Peyer's patch (tissue), 4 donors: ENCODE data around the gene ROBO1. TPM values are rescaled to one million over a fixed set of nuclear protein-coding genes. Genes with fewer than 3 reads are reported as not detected.
"Not testable (repeated sequence)": the region's sequence is repeated elsewhere in the genome, so short reads cannot be mapped to it uniquely, and the experiment has no call there.

Source experiments
- DNase-seq, 3 donors: peaks; one replicate each; pipeline ENCODE4 v3.0.0-alpha.2; 2017 to 2019
- H3K27ac ChIP-seq, 4 donors: fragments of 200-600 bp; sonication (generic); one replicate each; pipeline ENCODE4 v1.5.1; 2016 to 2019
- H3K27me3 ChIP-seq, 2 donors: fragments of 200-600 bp; sonication (generic); one replicate each; pipeline ENCODE4 v1.5.1; 2019
- H3K36me3 ChIP-seq, 3 donors: fragments of 200-600 bp; sonication (generic); one replicate each; pipeline ENCODE4 v1.5.1; 2016 to 2019
- H3K4me1 ChIP-seq, 4 donors: fragments of 200-600 bp; sonication (generic); one replicate each; pipeline ENCODE4 v1.5.1; 2016 to 2019
- H3K4me3 ChIP-seq, 4 donors: fragments of 200-600 bp; sonication (generic); 1 replicate in 3 of 4; 2 replicates in 1 of 4; pipeline ENCODE4 v1.5.1; 2016 to 2019; ENCODE audit warnings: mild to moderate bottlenecking in 1 of 4
- H3K9me3 ChIP-seq, 4 donors: fragments of 200-600 bp; sonication (generic); one replicate each; pipeline ENCODE4 v1.5.1; 2016 to 2019; ENCODE audit warnings: mild to moderate bottlenecking in 1 of 4
- POLR2A ChIP-seq, 2 donors: fragments of 450-650 bp; IDR thresholded peaks; one replicate each; pipeline ENCODE4 v1.5.1; 2017; ENCODE audit warnings: antibody characterized with exemption in 2 of 2, mild to moderate bottlenecking in 2 of 2, moderate library complexity in 2 of 2
- total RNA-seq, 4 donors: library from RNA; depleted of rRNA; stranded (reverse); fragments of >200 nt; gene quantifications; one replicate each; pipeline ENCODE4 v1.1.0, GENCODE V29; 2016
- TF ChIP-seq, protein P1 (sequence below), 6 experiments: fragments of 450-650 bp in 4 of 6; fragments of 200-600 bp in 2 of 6; sonication (generic) in 1 of 6; IDR thresholded peaks; one replicate each; pipeline ENCODE4 v1.5.1; 2017 to 2019; ENCODE audit warnings: antibody characterized with exemption in 6 of 6, mild to moderate bottlenecking in 3 of 6, moderate library complexity in 1 of 6

The ROBO1 gene
- total RNA-seq, 4 donors from 2014 or later: 9.5 to 41.3 (median 24.2) TPM

DNA sequence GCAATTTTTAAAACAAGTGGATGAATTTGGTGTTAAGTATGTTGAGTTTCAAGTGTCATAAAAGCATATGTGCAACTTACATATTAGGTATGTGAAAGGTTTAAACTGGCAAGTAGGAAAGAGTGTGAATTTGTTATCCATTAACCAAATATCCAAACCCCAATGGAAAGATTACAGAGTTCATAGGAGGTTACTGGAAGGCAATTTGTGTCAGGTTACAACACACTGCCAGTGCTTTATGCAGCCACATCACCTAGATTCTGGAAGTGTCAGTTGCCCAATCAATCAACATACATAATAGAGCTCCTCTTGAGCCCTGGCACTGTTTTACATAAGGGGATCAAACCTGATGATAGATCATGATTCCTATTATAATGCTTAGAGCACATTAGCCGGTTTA lies 261.0 kb downstream of the ROBO1 start:
- no peak overlapping the region for H3K4me3 ChIP-seq
- H3K4me1 ChIP-seq: no peaks in the 10 kb centered on the region
- H3K36me3 ChIP-seq: no peaks in the 10 kb centered on the region
- no peak overlapping the region for H3K27ac ChIP-seq
- TF ChIP-seq, protein P1, sequence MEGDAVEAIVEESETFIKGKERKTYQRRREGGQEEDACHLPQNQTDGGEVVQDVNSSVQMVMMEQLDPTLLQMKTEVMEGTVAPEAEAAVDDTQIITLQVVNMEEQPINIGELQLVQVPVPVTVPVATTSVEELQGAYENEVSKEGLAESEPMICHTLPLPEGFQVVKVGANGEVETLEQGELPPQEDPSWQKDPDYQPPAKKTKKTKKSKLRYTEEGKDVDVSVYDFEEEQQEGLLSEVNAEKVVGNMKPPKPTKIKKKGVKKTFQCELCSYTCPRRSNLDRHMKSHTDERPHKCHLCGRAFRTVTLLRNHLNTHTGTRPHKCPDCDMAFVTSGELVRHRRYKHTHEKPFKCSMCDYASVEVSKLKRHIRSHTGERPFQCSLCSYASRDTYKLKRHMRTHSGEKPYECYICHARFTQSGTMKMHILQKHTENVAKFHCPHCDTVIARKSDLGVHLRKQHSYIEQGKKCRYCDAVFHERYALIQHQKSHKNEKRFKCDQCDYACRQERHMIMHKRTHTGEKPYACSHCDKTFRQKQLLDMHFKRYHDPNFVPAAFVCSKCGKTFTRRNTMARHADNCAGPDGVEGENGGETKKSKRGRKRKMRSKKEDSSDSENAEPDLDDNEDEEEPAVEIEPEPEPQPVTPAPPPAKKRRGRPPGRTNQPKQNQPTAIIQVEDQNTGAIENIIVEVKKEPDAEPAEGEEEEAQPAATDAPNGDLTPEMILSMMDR (IDR thresholded peaks at IDR 0.05): no peak
- TF ChIP-seq POLR2A (IDR thresholded peaks at IDR 0.05): no peak
- no peaks in the 10 kb centered on the region for H3K27me3 ChIP-seq
- H3K9me3 ChIP-seq: no peaks in the 10 kb centered on the region
- DNase-seq: no peak

DNA sequence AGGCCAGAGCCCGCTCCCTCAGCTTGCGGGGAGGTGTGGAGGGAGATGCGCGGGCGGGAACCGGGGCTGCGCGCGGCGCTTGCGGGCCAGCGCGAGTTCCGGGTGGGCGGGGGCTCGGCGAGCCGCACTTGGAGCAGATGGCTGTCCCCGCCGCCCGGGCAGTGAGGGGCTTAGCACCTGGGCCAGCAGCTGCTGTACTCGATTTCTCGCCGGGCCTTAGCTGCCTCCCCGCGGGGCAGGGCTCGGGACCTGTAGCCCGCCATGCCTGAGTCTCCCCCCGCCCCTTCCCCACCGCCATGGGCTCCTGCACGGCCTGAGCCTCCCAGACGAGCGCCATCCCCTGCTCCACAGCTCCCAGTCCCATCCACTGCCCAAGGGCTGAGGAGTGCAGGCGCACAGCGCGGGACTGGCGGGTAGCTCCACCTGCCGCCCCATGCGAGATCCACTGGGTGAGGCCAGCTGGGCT lies 265.5 kb downstream of the ROBO1 start:
- H3K4me1 ChIP-seq, H3K27me3 ChIP-seq, H3K27ac ChIP-seq, H3K4me3 ChIP-seq, H3K36me3 ChIP-seq, H3K9me3 ChIP-seq, DNase-seq: not testable (repeated sequence)

DNA sequence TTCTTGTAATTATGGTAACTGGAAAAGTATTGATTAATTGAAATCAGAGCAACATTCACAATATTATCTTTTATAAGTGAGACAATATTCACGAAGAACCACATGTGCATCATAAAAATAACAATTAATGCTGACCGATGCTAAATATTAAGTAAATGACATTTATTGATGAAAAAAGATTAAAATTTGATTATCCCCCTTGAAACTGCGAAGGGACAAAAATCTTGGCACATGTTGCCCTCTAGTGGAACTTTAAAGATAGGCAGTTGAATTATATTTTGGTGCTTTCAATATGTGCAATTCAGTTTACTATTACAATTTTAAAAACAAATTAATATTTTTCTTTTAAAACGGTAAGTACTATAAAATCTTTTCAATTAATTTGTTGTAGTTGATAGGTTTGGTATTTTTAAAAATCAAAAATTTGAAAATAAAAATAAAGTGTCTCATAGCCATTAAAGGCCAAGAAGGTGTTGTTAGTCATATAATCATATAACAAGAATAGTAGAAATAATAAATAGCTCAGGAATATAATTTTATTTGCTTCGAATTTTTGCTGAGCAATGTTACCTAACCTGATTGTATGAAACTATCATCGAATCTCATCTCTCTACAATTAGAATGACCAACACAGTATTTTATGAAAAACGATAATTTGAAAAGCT lies 270.2 kb downstream of the ROBO1 start:
- Histone ChIP-seq H3K36me3 (no peaks in the 10 kb centered on the region), H3K9me3 (no peaks in the 10 kb centered on the region), H3K4me1 (no peaks in the 10 kb centered on the region), H3K27me3 (no peaks in the 10 kb centered on the region), H3K27ac (no peak overlapping the region), H3K4me3 (no peak overlapping the region)
- TF ChIP-seq, protein P1 (IDR thresholded peaks at IDR 0.05): peak in 4 of 6 experiments; percentile 31 to 44 (median 37)
- no peak for TF ChIP-seq POLR2A (IDR thresholded peaks at IDR 0.05)
- DNase-seq: no peak

DNA sequence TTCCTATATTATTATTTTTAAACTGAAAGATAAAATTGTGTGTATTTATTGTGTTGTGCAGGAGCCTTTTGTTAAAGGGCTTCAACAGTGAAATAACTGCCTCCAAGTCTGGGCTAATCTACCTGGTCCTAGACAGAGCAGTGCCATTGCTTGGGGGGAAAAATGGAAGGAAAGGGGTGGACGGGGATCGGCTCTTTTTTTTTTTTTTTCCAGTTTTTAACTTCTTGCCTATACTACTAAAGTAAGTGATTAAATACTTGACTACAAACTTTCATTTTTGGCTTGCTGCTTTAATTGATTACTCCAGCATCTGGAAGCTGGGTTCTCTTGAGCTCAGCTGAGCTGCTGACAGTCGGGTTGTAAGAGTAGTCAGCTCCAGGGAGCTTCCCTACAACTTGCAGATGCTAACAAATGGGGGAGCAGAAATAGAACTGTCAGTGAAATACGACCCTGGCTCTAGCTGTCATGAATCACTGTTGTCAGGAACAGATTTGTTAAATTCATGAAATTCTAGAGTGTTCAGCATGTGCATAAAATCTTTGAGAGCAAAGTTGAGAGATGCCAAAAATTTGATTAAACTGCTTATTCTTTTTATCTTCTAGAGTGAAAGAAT lies 276.7 kb downstream of the ROBO1 start:
- DNase-seq: no peak
- H3K27ac ChIP-seq: no peak overlapping the region
- no peak for TF ChIP-seq POLR2A (IDR thresholded peaks at IDR 0.05)
- TF ChIP-seq, protein P1 (IDR thresholded peaks at IDR 0.05): no peak

DNA sequence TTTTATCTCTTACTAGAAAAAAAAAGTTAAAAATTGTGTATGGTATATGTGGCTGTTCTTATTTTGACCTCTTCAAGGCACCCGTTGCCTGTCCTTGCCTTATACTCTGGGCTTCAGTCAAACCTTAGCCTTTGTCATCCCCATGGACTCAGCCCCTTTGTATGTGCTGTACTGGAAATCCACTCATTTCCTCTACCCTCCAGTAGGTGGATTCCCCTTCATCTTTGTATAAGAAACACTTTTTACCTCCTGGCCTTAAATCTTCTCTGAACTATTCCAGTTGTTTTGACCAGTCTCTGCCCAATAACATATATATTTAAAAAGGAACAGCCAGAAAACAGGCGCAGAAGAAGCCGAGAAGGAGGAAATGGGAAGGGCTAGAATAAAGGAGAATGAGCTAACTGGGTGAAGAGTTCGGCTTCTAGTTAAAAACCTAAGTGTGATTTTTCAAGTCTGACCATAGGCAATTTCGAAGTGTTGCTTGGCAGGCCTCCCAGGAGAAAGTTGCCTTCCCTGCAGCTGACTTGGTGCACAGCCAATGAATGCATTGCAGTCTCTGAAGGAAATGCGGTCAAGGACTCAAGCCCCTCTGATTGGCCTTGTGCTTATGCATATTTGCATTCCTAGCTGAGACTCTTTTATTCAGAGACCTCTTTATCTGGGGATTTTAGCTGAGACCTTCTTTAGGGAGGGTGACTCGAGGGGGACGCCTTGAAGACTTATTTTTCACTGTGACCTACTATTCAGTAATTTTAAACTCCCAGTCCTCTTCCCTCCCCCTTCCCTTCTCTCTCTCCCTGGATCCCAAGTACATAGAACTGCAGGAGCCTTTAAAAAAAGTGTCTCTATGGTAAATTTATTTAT lies 277.4 kb downstream of the ROBO1 start:
- Histone ChIP-seq H3K9me3 (no peaks in the 10 kb centered on the region), H3K27me3 (no peaks in the 10 kb centered on the region), H3K36me3 (no peaks in the 10 kb centered on the region), H3K4me1 (no peaks in the 10 kb centered on the region), H3K4me3 (no peak overlapping the region), H3K27ac (no peak overlapping the region)
- peak in 1 of 3 donors; percentile 48 for DNase-seq
- TF ChIP-seq, protein P1 (IDR thresholded peaks at IDR 0.05): no peak

More for the DNA sequence above, 276.7 kb downstream of the ROBO1 start:
- H3K4me1 ChIP-seq: no peaks in the 10 kb centered on the region
- H3K27me3 ChIP-seq: no peaks in the 10 kb centered on the region
- no peaks in the 10 kb centered on the region for H3K9me3 ChIP-seq
- H3K4me3 ChIP-seq: no peak overlapping the region
- no peaks in the 10 kb centered on the region for H3K36me3 ChIP-seq

DNA sequence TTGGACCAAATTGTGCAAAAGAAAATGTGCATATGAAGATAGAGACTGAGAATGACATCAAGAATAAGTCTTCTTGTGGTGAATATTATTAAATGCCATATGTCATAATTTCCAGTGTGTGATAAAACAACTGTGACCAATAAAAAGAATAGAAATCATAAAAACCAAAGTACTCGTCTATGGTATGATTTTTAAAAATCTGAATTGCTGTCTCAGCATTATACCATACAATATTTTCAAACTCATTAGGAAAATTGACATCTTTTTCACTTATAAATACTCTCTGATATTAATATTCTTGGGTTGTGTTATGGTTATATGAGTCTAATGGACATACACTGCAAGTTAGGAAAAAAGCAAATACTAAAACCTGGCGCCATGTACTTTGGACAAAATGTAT lies 279.4 kb downstream of the ROBO1 start:
- TF ChIP-seq, protein P1 (IDR thresholded peaks at IDR 0.05): no peak
- no peak for TF ChIP-seq POLR2A (IDR thresholded peaks at IDR 0.05)
- H3K4me1 ChIP-seq: no peaks in the 10 kb centered on the region
- no peaks in the 10 kb centered on the region for H3K36me3 ChIP-seq
- no peaks in the 10 kb centered on the region for H3K27me3 ChIP-seq
- no peak overlapping the region for H3K4me3 ChIP-seq
- H3K9me3 ChIP-seq: no peaks in the 10 kb centered on the region
- no peak overlapping the region for H3K27ac ChIP-seq
- no peak for DNase-seq
